Activated CD8-positive, alpha-beta memory T cell treated with anti-CD3 and anti-CD28 coated beads, Interleukin-2, amount 50 U/mL, for 1 hour (primary cell): ENCODE data around the gene CXADR.
"Not testable (repeated sequence)": the region's sequence is repeated elsewhere in the genome, so short reads cannot be mapped to it uniquely, and the experiment has no call there.

Source experiments
- DNase-seq: peaks from one replicate; pipeline ENCODE4 v3.0.0-alpha.2; 2020; ENCODE audit errors: extremely low read depth

CXADR gene

DNA sequence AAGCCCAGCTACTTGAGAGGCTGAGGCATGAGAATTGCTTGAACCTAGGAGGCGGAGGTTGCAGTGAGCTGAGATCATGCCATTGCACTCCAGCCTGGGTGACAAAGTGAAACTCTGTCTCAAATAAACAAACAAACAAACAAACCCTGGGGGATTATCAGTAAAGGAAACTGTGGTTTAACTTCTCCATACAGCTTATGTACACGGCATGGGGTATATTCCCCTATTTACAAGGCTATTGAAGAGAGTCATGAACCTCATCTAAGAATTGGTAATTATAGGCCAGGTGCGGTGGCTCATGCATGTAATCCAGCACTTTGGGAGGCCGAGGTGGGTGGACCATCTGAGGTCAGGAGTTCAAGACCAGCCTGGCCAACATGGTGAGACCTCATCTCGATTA lies 9.9 kb upstream of the CXADR start:
- DNase-seq, result not testable (repeated sequence)

DNA sequence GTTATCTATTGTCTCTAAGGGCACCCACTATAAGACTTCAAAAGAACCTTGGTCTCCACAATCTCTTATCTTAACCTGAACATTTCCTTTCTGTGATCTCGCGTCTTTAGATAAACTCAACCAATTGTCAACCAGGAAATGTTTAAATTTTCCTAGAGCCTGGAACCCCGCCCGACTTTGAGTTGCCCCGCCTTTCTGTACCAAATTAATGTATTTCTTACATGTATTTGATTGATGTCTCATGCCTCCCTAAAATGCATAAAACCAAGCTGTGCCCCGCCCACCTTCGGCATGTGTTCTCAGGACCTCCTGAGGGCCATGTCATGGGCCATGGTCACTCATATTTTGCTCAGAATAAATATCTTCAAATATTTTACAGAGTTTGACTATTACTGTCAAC lies 5.9 kb upstream of the CXADR start:
- DNase-seq, result no peak

- no peak for DNase-seq
Observed at GRCh38 chr21:17507591-17507990, 5.3 kb upstream of the CXADR start.

DNA sequence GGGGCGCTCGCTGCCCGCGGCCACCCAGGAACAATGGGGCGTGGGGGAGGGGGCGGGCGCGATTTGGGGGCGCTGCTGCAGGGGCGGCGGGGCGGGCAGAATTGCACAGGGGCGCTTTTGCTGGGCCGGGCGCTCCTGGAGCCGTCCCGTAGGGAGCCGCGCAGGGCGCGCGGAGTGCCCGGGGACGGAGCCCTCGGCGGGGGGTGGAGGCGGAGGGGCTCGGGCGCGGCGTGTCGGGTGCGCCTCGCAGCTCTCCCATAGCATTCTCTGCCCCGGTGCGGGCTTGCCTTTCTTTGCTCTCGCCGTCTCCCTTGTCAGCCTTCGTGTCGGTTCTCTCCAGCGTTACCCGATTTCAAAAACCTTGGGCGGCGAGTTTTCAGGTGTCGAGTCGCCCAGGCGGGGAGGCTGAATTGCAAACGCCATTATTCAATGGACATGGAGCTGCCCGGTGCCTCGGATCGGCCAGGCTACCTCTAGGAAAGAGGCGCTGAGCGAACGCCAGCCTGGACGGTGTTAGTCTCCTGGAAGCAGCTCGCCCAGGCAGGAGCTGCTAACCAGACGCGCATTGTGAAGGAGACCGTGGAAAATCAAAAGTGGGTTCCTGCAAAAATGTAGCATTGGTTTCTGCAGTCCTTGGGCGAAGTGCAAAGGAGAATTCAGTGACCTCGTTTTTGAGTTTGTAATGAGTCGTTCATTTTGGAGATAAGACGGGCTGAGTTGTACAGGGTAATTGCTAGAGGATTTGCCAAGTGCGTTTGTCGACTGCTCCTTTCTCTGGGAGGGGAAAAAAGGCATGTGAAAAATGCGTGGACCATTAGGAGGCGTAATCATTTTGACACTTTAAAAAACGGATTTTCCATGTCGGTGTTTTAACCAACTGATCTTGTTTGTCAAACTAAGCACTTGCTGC lies 626 bp downstream of the CXADR start:
- no peak for DNase-seq

DNA sequence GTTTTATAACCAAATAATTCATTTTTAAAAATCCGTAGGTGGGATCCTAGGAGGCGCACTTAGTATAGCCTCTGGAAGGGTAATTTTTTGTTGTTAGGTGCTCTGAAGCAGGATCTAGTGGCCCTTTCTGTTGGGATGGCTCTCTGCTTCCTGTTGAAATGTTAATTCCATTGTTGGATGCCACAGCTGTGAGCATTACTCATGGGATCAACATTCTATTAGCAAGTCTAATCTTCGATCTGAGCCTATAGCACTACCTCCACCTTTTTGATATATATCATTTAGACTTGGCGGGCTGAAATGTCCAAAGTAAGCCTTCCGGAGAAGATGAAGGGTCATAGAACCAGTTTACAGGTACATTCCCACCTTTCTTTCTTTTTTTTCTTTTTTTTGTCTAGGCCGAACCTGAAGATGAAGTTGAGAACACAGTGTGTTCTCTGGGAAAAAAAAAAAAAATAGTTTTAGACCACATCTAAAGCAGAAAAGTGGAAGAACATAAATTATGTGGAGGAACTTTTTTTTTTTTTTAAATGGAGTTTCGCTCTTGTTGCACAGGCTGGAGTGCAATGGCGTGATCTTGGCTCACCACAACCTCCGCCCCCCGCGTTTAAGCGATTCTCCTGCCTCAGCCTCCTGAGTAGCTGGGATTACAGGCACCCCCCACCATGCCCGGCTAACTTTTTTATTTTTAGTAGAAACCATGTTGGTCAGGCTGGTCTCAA lies 1.4 kb downstream of the CXADR start:
- DNase-seq, result no peak

DNA sequence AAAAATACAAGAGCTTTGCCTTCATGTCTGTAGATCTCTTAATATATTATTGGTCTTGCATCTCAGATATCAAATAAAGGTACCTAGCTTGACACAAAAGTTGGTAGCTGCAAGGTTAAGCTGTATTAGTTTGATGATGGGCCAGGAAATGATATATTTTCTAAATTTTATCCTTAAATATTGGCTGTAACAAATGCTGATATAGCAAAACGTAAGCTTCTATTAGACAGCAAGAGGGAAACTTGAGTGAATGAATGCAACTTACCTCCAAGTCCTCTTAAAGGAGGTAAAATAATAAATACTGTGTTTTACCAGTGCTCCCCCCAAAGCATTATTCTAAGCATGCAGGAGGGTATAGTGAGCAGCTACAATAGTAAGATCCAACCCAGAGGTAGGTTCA lies 4.2 kb downstream of the CXADR start:
- DNase-seq, result not testable (repeated sequence)

DNA sequence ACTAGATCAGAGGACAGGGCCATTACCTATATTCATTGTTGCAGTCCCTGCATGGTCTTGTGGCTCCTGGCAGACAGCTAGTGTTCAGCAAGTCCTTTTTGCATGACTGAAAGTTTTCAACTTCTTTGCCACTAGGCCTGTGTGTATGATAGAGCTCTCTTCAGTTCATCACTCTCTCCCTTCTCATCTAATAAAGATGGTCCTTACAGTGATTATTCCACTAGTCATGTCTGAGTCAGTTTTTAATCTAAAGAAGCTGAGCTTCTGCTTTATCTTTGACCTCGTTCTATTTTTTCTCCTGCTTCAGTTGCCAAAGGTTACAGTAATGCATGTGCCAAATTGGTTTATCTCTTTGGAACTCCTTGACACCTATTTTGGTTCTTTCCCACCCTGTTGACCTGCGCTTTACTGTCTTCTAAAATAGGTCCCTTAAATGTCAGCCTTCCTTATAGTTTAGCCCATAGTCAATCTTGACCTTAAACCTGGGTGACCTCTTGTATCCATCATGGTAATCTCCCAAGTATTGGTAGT lies 6.4 kb downstream of the CXADR start:
- DNase-seq, result no peak

DNA sequence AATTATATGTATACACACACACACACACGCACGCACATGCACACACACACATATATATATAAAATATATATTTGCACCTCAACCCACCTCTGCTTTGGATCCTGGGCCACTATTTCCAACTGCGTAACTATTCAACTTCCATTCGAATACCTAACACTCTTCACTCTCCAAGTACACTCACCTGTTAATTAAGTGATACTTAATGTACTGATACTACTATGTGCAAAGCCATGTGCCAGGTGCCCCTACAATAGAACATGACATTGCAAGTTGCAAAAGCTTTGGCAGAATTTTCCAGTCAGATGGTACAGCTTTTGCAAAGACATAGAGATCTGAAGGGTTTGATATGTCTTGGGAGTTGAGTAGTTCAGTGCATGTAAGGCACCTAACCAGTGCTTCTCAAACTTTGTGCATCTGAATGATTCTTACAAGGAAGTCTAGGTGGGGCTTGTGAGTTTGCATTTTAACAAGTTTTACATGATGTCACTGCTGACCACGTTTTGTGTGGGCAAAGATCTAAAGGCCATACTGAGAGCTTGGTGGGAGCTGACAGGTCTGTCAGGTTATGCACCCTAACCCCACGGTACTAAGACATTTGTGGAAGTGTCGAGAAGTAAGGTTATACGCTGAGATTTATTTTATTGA lies 7.2 kb downstream of the CXADR start:
- no peak for DNase-seq

DNA sequence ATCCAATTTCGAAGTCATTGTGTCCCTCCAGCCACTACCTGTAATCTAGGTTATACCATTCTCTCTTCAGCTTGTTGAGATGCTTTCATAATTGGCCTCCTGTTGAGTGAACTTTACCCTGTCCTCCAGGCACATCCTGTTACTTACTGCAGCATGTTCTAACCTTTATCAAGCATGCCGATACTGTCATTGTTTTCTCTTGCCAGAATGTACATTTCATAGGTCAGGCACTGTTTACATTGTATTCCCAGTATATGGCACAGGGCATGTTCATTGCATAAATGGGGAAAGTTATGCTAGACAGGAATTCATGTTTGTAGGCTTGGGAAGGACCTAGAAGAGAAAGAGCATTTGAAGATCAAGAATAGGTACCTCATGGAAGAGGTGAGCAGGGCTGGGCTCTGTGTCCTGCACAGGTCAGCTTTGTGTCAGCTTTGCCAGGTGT lies 10.2 kb downstream of the CXADR start:
- DNase-seq, result no peak

DNA sequence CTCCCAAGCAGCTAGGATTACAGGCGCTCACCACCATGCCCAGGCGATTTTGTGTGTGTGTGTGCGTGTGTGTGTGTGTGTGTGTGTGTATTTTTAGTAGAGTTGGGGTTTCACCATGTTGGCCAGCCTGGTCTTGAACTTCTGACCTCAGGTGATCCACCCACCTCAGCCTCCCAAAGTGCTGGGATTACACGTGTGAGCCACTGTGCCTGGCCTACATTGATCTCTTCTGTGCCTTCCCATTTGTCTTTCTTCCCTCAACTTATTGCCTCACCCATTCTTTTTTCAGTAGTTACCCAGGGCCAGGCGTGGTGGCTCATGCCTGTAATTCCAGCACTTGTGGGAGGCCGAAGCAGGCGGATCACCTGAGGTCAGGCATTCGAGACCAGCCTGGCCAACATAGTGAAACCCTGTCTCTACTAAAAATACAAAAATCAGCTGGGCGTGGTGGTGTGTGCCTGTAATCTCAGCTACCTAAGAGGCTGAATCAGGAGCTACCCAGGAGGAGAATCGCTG lies 11.2 kb downstream of the CXADR start:
- DNase-seq, result not testable (repeated sequence)

GRCh38 chr21:17524635-17525034 lies 11.8 kb downstream of the CXADR start:
- DNase-seq, result no peak

GRCh38 chr21:17526776-17527175 lies 13.9 kb downstream of the CXADR start:
- no peak for DNase-seq

DNA sequence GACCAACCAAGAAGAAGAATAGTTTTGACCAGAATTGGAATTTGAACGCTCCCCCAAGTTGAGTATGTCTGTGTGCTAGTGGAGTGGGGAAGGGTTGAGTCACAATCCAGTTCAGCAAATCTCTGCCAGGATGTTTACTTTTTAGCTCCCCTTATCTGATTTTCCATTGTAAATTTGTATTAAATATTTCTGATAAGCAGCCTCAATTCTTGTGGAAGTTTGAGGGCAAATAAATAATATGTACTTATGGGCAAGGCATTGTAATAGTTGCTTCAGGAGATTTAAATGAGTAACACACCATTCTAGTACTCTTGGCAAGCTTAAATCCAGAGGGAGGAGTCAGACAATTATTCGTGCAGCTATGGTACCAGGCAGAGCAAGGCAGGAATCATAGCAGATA lies 14.4 kb downstream of the CXADR start:
- no peak for DNase-seq

GRCh38 chr21:17527711-17528110 lies 14.9 kb downstream of the CXADR start:
- no peak for DNase-seq

- DNase-seq, result no peak
Observed at GRCh38 chr21:17529648-17530047, 16.8 kb downstream of the CXADR start.

GRCh38 chr21:17532292-17532691 lies 19.4 kb downstream of the CXADR start:
- DNase-seq, result no peak

- DNase-seq, result no peak
Observed at GRCh38 chr21:17536381-17536780, 23.5 kb downstream of the CXADR start.

GRCh38 chr21:17537299-17537698 lies 24.5 kb downstream of the CXADR start:
- DNase-seq, result no peak

DNA sequence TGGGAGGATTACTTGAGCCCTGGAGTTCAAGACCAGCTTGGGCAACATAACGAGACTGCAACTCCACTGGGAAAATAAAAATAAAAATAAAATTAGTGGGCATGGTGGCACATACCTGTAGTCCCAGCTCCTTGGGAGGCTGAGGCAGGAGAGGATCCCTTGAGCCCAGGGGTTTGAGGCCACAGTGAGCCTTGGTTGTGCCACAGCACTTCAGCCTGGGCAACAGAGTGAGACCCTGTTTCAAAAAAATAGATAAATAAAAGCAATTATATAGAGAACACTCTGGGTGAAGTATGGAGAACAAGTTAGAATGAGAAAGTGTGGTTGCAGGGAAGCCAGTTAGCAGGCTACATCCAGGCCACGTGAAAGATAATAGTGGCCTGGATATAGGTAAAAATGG lies 25.7 kb downstream of the CXADR start:
- no peak for DNase-seq

GRCh38 chr21:17539323-17539722 lies 26.5 kb downstream of the CXADR start:
- no peak for DNase-seq

GRCh38 chr21:17539743-17540341 lies 27.0 kb downstream of the CXADR start:
- no peak for DNase-seq

DNA sequence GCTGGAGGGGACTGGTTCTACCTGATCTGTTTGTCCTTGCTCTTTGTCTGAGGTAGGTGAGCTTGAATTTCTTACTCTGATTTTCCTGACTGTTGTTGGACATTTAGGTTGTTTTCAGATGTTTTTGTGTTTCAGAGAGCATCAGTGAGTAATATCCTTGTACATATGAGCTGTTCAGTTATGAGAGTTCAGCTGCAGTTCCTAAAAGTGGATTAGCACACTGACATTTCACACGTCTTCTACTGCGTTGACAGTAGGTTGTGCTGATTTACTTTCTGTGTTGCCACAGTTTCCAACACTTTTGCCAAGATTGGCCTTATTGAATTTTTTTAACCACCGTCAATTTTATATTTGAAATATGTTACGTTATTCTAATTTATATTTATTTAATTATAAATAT lies 27.7 kb downstream of the CXADR start:
- DNase-seq, result no peak
